ENCODE data around the gene OR4F15. TPM values are rescaled to one million over a fixed set of nuclear protein-coding genes. Genes with fewer than 3 reads are reported as not detected.

OR4F15 gene
- polyA plus RNA-seq, 4 donors: not detected

GRCh38 chr15:101807345-101807945, 4.6 kb upstream of the OR4F15 start:
- H3K36me3 ChIP-seq (ENCODE audit: control insufficient read depth in 3 of 3, insufficient read depth in 2 of 3, low read depth in 1 of 3, low read length in 3 of 3): no peaks in the 10 kb centered on the region
- H3K9me3 ChIP-seq (ENCODE audit: control insufficient read depth in 2 of 2, insufficient read depth in 1 of 2, low read depth in 1 of 2, low read length in 1 of 2): no peaks in the 10 kb centered on the region
- FAIRE-seq (no peak), DNase-seq (no peak)
- peaks cover 0 to 2% (median 0%) of the 10 kb centered on the region in 3 donors for H3K27me3 ChIP-seq (ENCODE audit: control insufficient read depth in 3 of 3, insufficient read depth in 3 of 3, low read length in 3 of 3)
- no peak overlapping the region for H3K4me3 ChIP-seq (ENCODE audit: low read depth in 1 of 3, low read length in 3 of 3)
- 65 to 69% (median 69%) methylated on average over 10 of the region's 10 CpGs for WGBS, 3 donors
- H3K27ac ChIP-seq (ENCODE audit: low read depth in 1 of 3, low read length in 2 of 3): no peak overlapping the region
- peaks cover 0 to 10% (median 0%) of the 10 kb centered on the region in 3 donors for H3K4me1 ChIP-seq (ENCODE audit: control insufficient read depth in 3 of 3, insufficient read depth in 2 of 3, low read depth in 1 of 3, low read length in 2 of 3)

DNA sequence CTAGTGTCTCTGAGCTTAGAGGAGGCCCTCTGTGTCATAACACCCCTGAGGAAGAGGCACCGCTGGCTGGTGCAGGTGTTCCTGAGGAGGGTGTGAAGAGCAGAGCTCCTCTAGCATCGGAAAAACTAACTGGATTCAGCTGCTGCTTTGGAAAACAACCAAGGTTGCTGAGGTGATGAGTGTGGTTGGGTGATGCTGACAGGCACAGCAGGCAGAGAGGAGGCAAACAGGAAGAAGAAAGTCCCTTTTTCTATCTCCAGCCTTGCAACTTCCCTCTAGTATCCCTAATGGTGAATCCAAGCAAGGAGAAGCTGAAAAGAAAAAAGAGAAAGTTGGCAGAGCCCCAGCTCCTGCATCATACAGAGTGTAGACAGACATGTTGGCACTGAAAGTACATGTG, 3.8 kb upstream of the OR4F15 start:
- Histone ChIP-seq H3K9me3 (ENCODE audit: control insufficient read depth in 2 of 2, insufficient read depth in 1 of 2, low read depth in 1 of 2, low read length in 1 of 2) (no peaks in the 10 kb centered on the region), H3K27ac (ENCODE audit: low read depth in 1 of 3, low read length in 2 of 3) (no peak overlapping the region), H3K4me1 (ENCODE audit: control insufficient read depth in 3 of 3, insufficient read depth in 2 of 3, low read depth in 1 of 3, low read length in 2 of 3) (peaks cover 0 to 10% (median 0%) of the 10 kb centered on the region in 3 donors), H3K27me3 (ENCODE audit: control insufficient read depth in 3 of 3, insufficient read depth in 3 of 3, low read length in 3 of 3) (peaks cover 0 to 2% (median 0%) of the 10 kb centered on the region in 3 donors), H3K4me3 (ENCODE audit: low read depth in 1 of 3, low read length in 3 of 3) (no peak overlapping the region), H3K36me3 (ENCODE audit: control insufficient read depth in 3 of 3, insufficient read depth in 2 of 3, low read depth in 1 of 3, low read length in 3 of 3) (no peaks in the 10 kb centered on the region)
- FAIRE-seq (no peak), DNase-seq (no peak)
- WGBS, 3 donors: 63 to 68% (median 64%) methylated on average over 2 of the region's 2 CpGs

DNA sequence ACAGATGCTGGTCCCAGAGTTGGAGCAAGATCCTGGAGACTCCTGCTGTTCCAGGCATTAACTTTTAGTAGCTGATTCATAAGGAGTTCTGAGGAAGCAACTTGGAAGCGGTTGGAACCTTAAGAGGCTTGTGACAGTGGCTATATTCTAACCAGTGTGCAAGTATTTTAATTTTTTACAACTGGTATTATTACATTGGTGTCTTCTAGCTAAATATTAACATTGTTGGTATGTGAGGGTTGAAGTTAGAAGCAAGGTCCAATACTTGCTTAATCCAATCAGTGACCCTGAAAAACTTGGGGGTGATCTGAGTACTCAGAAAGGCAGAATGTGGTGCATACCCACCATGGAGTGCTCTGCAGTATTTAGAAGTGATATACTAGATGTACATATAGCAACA, 1.5 kb upstream of the OR4F15 start:
- H3K36me3 ChIP-seq (ENCODE audit: control insufficient read depth in 3 of 3, insufficient read depth in 2 of 3, low read depth in 1 of 3, low read length in 3 of 3): no peaks in the 10 kb centered on the region
- no peak overlapping the region for H3K27ac ChIP-seq (ENCODE audit: low read depth in 1 of 3, low read length in 2 of 3)
- H3K9me3 ChIP-seq (ENCODE audit: control insufficient read depth in 2 of 2, insufficient read depth in 1 of 2, low read depth in 1 of 2, low read length in 1 of 2): no peaks in the 10 kb centered on the region
- FAIRE-seq (no peak), DNase-seq (peak in 1 of 2 donors; percentile 51)
- H3K4me3 ChIP-seq (ENCODE audit: low read depth in 1 of 3, low read length in 3 of 3): no peak overlapping the region
- 53 to 70% (median 68%) methylated on average over 1 of the region's 1 CpG for WGBS, 3 donors
- H3K27me3 ChIP-seq (ENCODE audit: control insufficient read depth in 3 of 3, insufficient read depth in 3 of 3, low read length in 3 of 3): peaks cover 0 to 2% (median 0%) of the 10 kb centered on the region in 3 donors
- peaks cover 0 to 10% (median 0%) of the 10 kb centered on the region in 3 donors for H3K4me1 ChIP-seq (ENCODE audit: control insufficient read depth in 3 of 3, insufficient read depth in 2 of 3, low read depth in 1 of 3, low read length in 2 of 3)

DNA sequence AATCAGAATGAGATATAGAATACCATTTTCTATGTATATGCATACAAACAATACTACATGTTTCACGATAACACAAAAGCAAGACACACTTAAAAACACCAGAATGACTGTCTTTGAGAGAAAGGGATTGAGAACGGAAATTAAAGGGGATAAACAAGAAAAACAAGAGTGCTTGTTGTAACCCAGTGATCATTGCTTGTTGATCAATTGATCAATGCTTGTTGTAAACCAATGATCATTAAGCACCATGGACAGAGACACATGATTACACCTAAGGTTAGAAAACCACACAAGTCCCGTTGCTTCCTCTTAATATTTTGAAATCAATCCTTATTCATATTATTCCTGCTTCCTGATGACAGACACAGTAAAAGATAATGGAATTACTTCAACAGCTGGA, 1.1 kb upstream of the OR4F15 start:
- no peaks in the 10 kb centered on the region for H3K9me3 ChIP-seq (ENCODE audit: control insufficient read depth in 2 of 2, insufficient read depth in 1 of 2, low read depth in 1 of 2, low read length in 1 of 2)
- H3K4me3 ChIP-seq (ENCODE audit: low read depth in 1 of 3, low read length in 3 of 3): no peak overlapping the region
- WGBS, 3 donors: 50 to 57% (median 51%) methylated on average over 3 of the region's 3 CpGs
- H3K36me3 ChIP-seq (ENCODE audit: control insufficient read depth in 3 of 3, insufficient read depth in 2 of 3, low read depth in 1 of 3, low read length in 3 of 3): no peaks in the 10 kb centered on the region
- DNase-seq (peak in 1 of 2 donors; percentile 63), FAIRE-seq (no peak)
- H3K27me3 ChIP-seq (ENCODE audit: control insufficient read depth in 3 of 3, insufficient read depth in 3 of 3, low read length in 3 of 3): peaks cover 0 to 2% (median 0%) of the 10 kb centered on the region in 3 donors
- no peak overlapping the region for H3K27ac ChIP-seq (ENCODE audit: low read depth in 1 of 3, low read length in 2 of 3)
- H3K4me1 ChIP-seq (ENCODE audit: control insufficient read depth in 3 of 3, insufficient read depth in 2 of 3, low read depth in 1 of 3, low read length in 2 of 3): peaks cover 0 to 10% (median 0%) of the 10 kb centered on the region in 3 donors

- Histone ChIP-seq H3K4me1 (ENCODE audit: control insufficient read depth in 3 of 3, insufficient read depth in 2 of 3, low read depth in 1 of 3, low read length in 2 of 3) (peaks cover 0 to 10% (median 0%) of the 10 kb centered on the region in 3 donors), H3K9me3 (ENCODE audit: control insufficient read depth in 2 of 2, insufficient read depth in 1 of 2, low read depth in 1 of 2, low read length in 1 of 2) (no peaks in the 10 kb centered on the region), H3K27me3 (ENCODE audit: control insufficient read depth in 3 of 3, insufficient read depth in 3 of 3, low read length in 3 of 3) (no peaks in the 10 kb centered on the region), H3K4me3 (ENCODE audit: low read depth in 1 of 3, low read length in 3 of 3) (no peak overlapping the region), H3K27ac (ENCODE audit: low read depth in 1 of 3, low read length in 2 of 3) (no peak overlapping the region), H3K36me3 (ENCODE audit: control insufficient read depth in 3 of 3, insufficient read depth in 2 of 3, low read depth in 1 of 3, low read length in 3 of 3) (no peaks in the 10 kb centered on the region)
- FAIRE-seq (no peak), DNase-seq (no peak)
- 63 to 78% (median 67%) methylated on average over 3 of the region's 3 CpGs for WGBS, 3 donors
These were observed 2.0 kb downstream of the OR4F15 start for GRCh38 chr15:101813803-101814534.

- Histone ChIP-seq H3K27me3 (ENCODE audit: control insufficient read depth in 3 of 3, insufficient read depth in 3 of 3, low read length in 3 of 3) (no peaks in the 10 kb centered on the region), H3K36me3 (ENCODE audit: control insufficient read depth in 3 of 3, insufficient read depth in 2 of 3, low read depth in 1 of 3, low read length in 3 of 3) (no peaks in the 10 kb centered on the region), H3K4me3 (ENCODE audit: low read depth in 1 of 3, low read length in 3 of 3) (no peak overlapping the region), H3K4me1 (ENCODE audit: control insufficient read depth in 3 of 3, insufficient read depth in 2 of 3, low read depth in 1 of 3, low read length in 2 of 3) (no peaks in the 10 kb centered on the region), H3K9me3 (ENCODE audit: control insufficient read depth in 2 of 2, insufficient read depth in 1 of 2, low read depth in 1 of 2, low read length in 1 of 2) (no peaks in the 10 kb centered on the region), H3K27ac (ENCODE audit: low read depth in 1 of 3, low read length in 2 of 3) (no peak overlapping the region)
- FAIRE-seq (no peak), DNase-seq (no peak)
- WGBS, 3 donors: 53 to 65% (median 62%) methylated on average over 6 of the region's 6 CpGs
These were observed 8.8 kb downstream of the OR4F15 start for GRCh38 chr15:101820781-101821180.

GRCh38 chr15:101827257-101827656, 15.3 kb downstream of the OR4F15 start:
- WGBS, 3 donors: 74 to 79% (median 75%) methylated on average over 6 of the region's 6 CpGs
- Histone ChIP-seq H3K4me3 (ENCODE audit: low read depth in 1 of 3, low read length in 3 of 3) (no peak overlapping the region), H3K9me3 (ENCODE audit: control insufficient read depth in 2 of 2, insufficient read depth in 1 of 2, low read depth in 1 of 2, low read length in 1 of 2) (no peaks in the 10 kb centered on the region), H3K36me3 (ENCODE audit: control insufficient read depth in 3 of 3, insufficient read depth in 2 of 3, low read depth in 1 of 3, low read length in 3 of 3) (no peaks in the 10 kb centered on the region), H3K27ac (ENCODE audit: low read depth in 1 of 3, low read length in 2 of 3) (no peak overlapping the region), H3K4me1 (ENCODE audit: control insufficient read depth in 3 of 3, insufficient read depth in 2 of 3, low read depth in 1 of 3, low read length in 2 of 3) (no peaks in the 10 kb centered on the region), H3K27me3 (ENCODE audit: control insufficient read depth in 3 of 3, insufficient read depth in 3 of 3, low read length in 3 of 3) (no peaks in the 10 kb centered on the region)
- DNase-seq (no peak), FAIRE-seq (no peak)

- FAIRE-seq: no peak
- no peaks in the 10 kb centered on the region for H3K27me3 ChIP-seq (ENCODE audit: control insufficient read depth in 3 of 3, insufficient read depth in 3 of 3, low read length in 3 of 3)
- no peaks in the 10 kb centered on the region for H3K9me3 ChIP-seq (ENCODE audit: control insufficient read depth in 2 of 2, insufficient read depth in 1 of 2, low read depth in 1 of 2, low read length in 1 of 2)
- 80 to 84% (median 83%) methylated on average over 5 of the region's 5 CpGs for WGBS, 3 donors
- H3K4me1 ChIP-seq (ENCODE audit: control insufficient read depth in 3 of 3, insufficient read depth in 2 of 3, low read depth in 1 of 3, low read length in 2 of 3): no peaks in the 10 kb centered on the region
- DNase-seq: no peak
- H3K27ac ChIP-seq (ENCODE audit: low read depth in 1 of 3, low read length in 2 of 3): no peak overlapping the region
- H3K4me3 ChIP-seq (ENCODE audit: low read depth in 1 of 3, low read length in 3 of 3): no peak overlapping the region
- H3K36me3 ChIP-seq (ENCODE audit: control insufficient read depth in 3 of 3, insufficient read depth in 2 of 3, low read depth in 1 of 3, low read length in 3 of 3): no peaks in the 10 kb centered on the region
These were observed 16.8 kb downstream of the OR4F15 start for GRCh38 chr15:101828774-101829173.

Data from small intestine (tissue), 7 donors.